Stimulated activated CD8-positive, alpha-beta memory T cell treated with anti-CD3 and anti-CD28 coated beads, Interleukin-15, amount 100 ng/mL, for 4 hours (primary cell): ENCODE measurements around the gene FLT1.

ENCODE experiments used
- DNase-seq, 2 donors: peaks; one replicate each; pipeline ENCODE4 v3.0.0-alpha.2; 2020; ENCODE audit warnings: low read depth in 2 of 2

Gene FLT1

GRCh38 chr13:28387740-28388501 lies 107.0 kb downstream of the FLT1 start:
- no peak for DNase-seq

- no peak for DNase-seq
These were observed 109.6 kb downstream of the FLT1 start for GRCh38 chr13:28385362-28385761.

- no peak for DNase-seq
These were observed 110.1 kb downstream of the FLT1 start for GRCh38 chr13:28384789-28385188.

GRCh38 chr13:28380319-28380718 lies 114.6 kb downstream of the FLT1 start:
- DNase-seq: no peak

GRCh38 chr13:28379371-28380083 lies 115.4 kb downstream of the FLT1 start:
- no peak for DNase-seq

GRCh38 chr13:28376604-28377003 lies 118.3 kb downstream of the FLT1 start:
- no peak for DNase-seq

- no peak for DNase-seq
These were observed 119.5 kb downstream of the FLT1 start for GRCh38 chr13:28375250-28375930.

GRCh38 chr13:28373810-28374209 lies 121.1 kb downstream of the FLT1 start:
- DNase-seq: no peak

GRCh38 chr13:28370448-28370847 lies 124.5 kb downstream of the FLT1 start:
- DNase-seq: no peak

GRCh38 chr13:28358708-28359107 lies 136.2 kb downstream of the FLT1 start:
- no peak for DNase-seq

GRCh38 chr13:28357911-28358433 lies 137.0 kb downstream of the FLT1 start:
- DNase-seq: no peak

GRCh38 chr13:28357247-28357825 lies 137.6 kb downstream of the FLT1 start:
- DNase-seq: no peak

- DNase-seq: no peak
These were observed 138.3 kb downstream of the FLT1 start for GRCh38 chr13:28356561-28357021.

GRCh38 chr13:28355822-28356371 lies 139.0 kb downstream of the FLT1 start:
- no peak for DNase-seq

- no peak for DNase-seq
These were observed 139.7 kb downstream of the FLT1 start for GRCh38 chr13:28355046-28355821.

GRCh38 chr13:28353679-28354078 lies 141.2 kb downstream of the FLT1 start:
- no peak for DNase-seq

- DNase-seq: no peak
These were observed 144.8 kb downstream of the FLT1 start for GRCh38 chr13:28349907-28350654.

- no peak for DNase-seq
These were observed 145.6 kb downstream of the FLT1 start for GRCh38 chr13:28349371-28349770.

- no peak for DNase-seq
These were observed 147.2 kb downstream of the FLT1 start for GRCh38 chr13:28347456-28348371.
